K562 (cell line): ENCODE measurements around the gene SNX19. TPM values are rescaled to one million over a fixed set of nuclear protein-coding genes. Genes with fewer than 3 reads are reported as not detected.

ENCODE experiments used
- ATAC-seq: fragments of 200-7000 bp; cut with Tn5 transposase; 3 replicates; pipeline ENCODE4 v1.9.1; 2020; ENCODE audit warnings: moderate library complexity
- BruUV-seq: library from RNA; stranded (reverse); fragments of 400-500 nt; replicated peaks from 2 replicates; lab custom pipeline; 2021; lab: Mats Ljungman, UMichigan
- CTCF ChIA-PET: fragments of 300-600 bp; formaldehyde crosslinking; extraction: SDS; loops from one replicate; lab custom pipeline; 2021; ENCODE audit warnings: low intra/inter-chr PET ratio; lab: Yijun Ruan, JAX
- POLR2A ChIA-PET: fragments of 300-600, 350-650 bp; sonication (Branson Sonifier 250); formaldehyde crosslinking; extraction: SDS; loops from one replicate; lab custom pipeline; 2021; ENCODE audit warnings: antibody characterized with exemption, inconsistent platforms; lab: Yijun Ruan, JAX
- DNase-seq, 4 experiments: peaks; one replicate each; pipeline versions ENCODE4 v3.0.0 to v3.0.0-alpha.2; 2011 to 2018; ENCODE audit warnings: low spot score in 3 of 4, mixed read lengths in 3 of 4; ENCODE audit errors: extremely low read depth in 1 of 4
- FAIRE-seq: peaks from 2 replicates; lab custom pipeline; 2011; peaks lifted over from hg19 to GRCh38; lab: Jason Lieb, UNC
- H2AFZ ChIP-seq: 2 replicates; pipeline ENCODE4 v1.6.0; 2011; ENCODE audit warnings: low read depth, low read length, control low read depth, inconsistent platforms
- H3K27ac ChIP-seq: fragments of 200-600 bp; 3 replicates; pipeline ENCODE4 v1.8.0; 2011; ENCODE audit warnings: low read depth, mild to moderate bottlenecking, control low read depth, inconsistent platforms, low read length, moderate library complexity, mixed read lengths; ENCODE audit errors: extremely low read depth
- H3K27me3 ChIP-seq, 2 experiments: fragments of 300-600 bp in 1 of 2; 2 replicates in 1 of 2; 3 replicates in 1 of 2; pipeline versions ENCODE4 v1.6.0 to v1.8.0; 2011; ENCODE audit warnings: inconsistent platforms in 2 of 2, low read length in 2 of 2, mild to moderate bottlenecking in 1 of 2, mixed read lengths in 1 of 2, moderate library complexity in 1 of 2; ENCODE audit not compliant: control insufficient read depth in 2 of 2, insufficient read depth in 2 of 2
- H3K36me3 ChIP-seq: fragments of 300-600 bp; 3 replicates; pipeline ENCODE4 v1.8.0; 2011; ENCODE audit warnings: mild to moderate bottlenecking, low read length, inconsistent platforms; ENCODE audit not compliant: control insufficient read depth, insufficient read depth
- H3K4me1 ChIP-seq, 2 experiments: fragments of 200-600 bp in 1 of 2; replicated peaks in 1 of 2; 2 replicates in 1 of 2; 3 replicates in 1 of 2; pipeline versions ENCODE4 v1.5.1 to v1.8.0; 2011; ENCODE audit warnings: inconsistent platforms in 2 of 2, low read length in 2 of 2, mild to moderate bottlenecking in 1 of 2, mixed read lengths in 1 of 2, moderate library complexity in 1 of 2; ENCODE audit not compliant: control insufficient read depth in 2 of 2, insufficient read depth in 2 of 2
- H3K4me2 ChIP-seq: 2 replicates; pipeline ENCODE4 v1.6.1; 2011; ENCODE audit warnings: low read length, control low read depth, inconsistent platforms, mixed read lengths; ENCODE audit not compliant: insufficient read depth
- H3K4me3 ChIP-seq: fragments of 200-600 bp; sonication (generic), shearing (Covaris generic); 2 replicates; pipeline ENCODE4 v1.5.1; 2016; ENCODE audit warnings: control low read depth, inconsistent platforms
- H3K79me2 ChIP-seq: fragments of 200-600 bp; 3 replicates; pipeline ENCODE4 v1.8.0; 2011; ENCODE audit warnings: low read length, inconsistent platforms; ENCODE audit not compliant: control insufficient read depth, insufficient read depth
- H3K9ac ChIP-seq, 2 experiments: 2 replicates each; pipeline versions ENCODE4 v1.6.0 to v1.6.1; 2011; ENCODE audit warnings: low read depth in 2 of 2, low read length in 2 of 2, control low read depth in 1 of 2, inconsistent platforms in 1 of 2, mild to moderate bottlenecking in 1 of 2, mixed read lengths in 1 of 2; ENCODE audit not compliant: insufficient read depth in 1 of 2
- H3K9me1 ChIP-seq: one replicate; pipeline ENCODE4 v1.6.0; 2011; ENCODE audit warnings: inconsistent platforms, mild to moderate bottlenecking, low read length, moderate library complexity; ENCODE audit not compliant: control insufficient read depth, insufficient read depth
- H3K9me3 ChIP-seq: replicated peaks from 2 replicates; pipeline ENCODE4 v1.5.1; 2011; ENCODE audit warnings: low read depth, low read length, inconsistent platforms; ENCODE audit not compliant: control insufficient read depth, insufficient read depth
- H4K20me1 ChIP-seq: replicated peaks from 2 replicates; pipeline ENCODE4 v1.6.1; 2011; ENCODE audit warnings: low read length, inconsistent platforms, mixed read lengths; ENCODE audit not compliant: control insufficient read depth, insufficient read depth
- BRD9 ChIP-seq: fragments of 450-650 bp; IDR thresholded peaks from 2 replicates; pipeline ENCODE4 v1.6.1; 2018; ENCODE audit warnings: low read depth; ENCODE audit not compliant: partially characterized antibody
- DNMT1 ChIP-seq: fragments of 450-650 bp; IDR thresholded peaks from 2 replicates; pipeline ENCODE4 v1.6.1; 2016; ENCODE audit warnings: antibody characterized with exemption, mild to moderate bottlenecking
- KDM5B ChIP-seq: fragments of 200-600 bp; sonication (generic); IDR thresholded peaks from 2 replicates; pipeline ENCODE4 v1.6.1; 2012; ENCODE audit warnings: low read depth, mild to moderate bottlenecking, moderate library complexity, low read length, control low read depth, inconsistent platforms; ENCODE audit not compliant: insufficient replicate concordance
- MTF1 ChIP-seq: fragments of 250-450 bp; sonication (Bioruptor Pico); IDR thresholded peaks from 2 replicates; pipeline ENCODE4 v1.9.0; 2021; ENCODE audit warnings: moderate library complexity, mild to moderate bottlenecking, inconsistent platforms, borderline replicate concordance
- SIX5 ChIP-seq, 2 experiments: IDR thresholded peaks; 2 replicates each; pipeline ENCODE4 v1.6.1; 2011; ENCODE audit warnings: low read length in 2 of 2, borderline replicate concordance in 1 of 2, low read depth in 1 of 2, mild to moderate bottlenecking in 1 of 2, moderate library complexity in 1 of 2; ENCODE audit not compliant: insufficient read depth in 1 of 2
- SMARCA4 ChIP-seq: fragments of 450-650 bp; IDR thresholded peaks from 2 replicates; pipeline ENCODE4 v1.6.1; 2016
- ZNF589 ChIP-seq: fragments of 200-800 bp; sonication (Bioruptor generic); IDR thresholded peaks from 2 replicates; pipeline ENCODE4 v1.6.1; 2016; ENCODE audit warnings: low read depth, missing genetic modification characterization, missing compliant biosample characterization
- WGBS: fragments of 100-300 bp; shearing (Covaris generic); methylation state at CpG from one replicate; pipeline ENCODE4 v1.1.6; 2016; ENCODE audit warnings: low coverage, mixed read lengths; ENCODE audit not compliant: insufficient coverage; ENCODE audit errors: missing lambda C conversion rate; 5-methylcytosine and 5-hydroxymethylcytosine counted together
- in situ Hi-C: fragments of 300-500 bp; cut with MboI; formaldehyde crosslinking; loops from 4 replicates; pipeline ENCODE4 v1.15.0; 2018; ENCODE audit warnings: inconsistent platforms, mixed read lengths
- intact Hi-C: fragments of 100-400 bp; cut with micrococcal nuclease; formaldehyde crosslinking; loops from 2 replicates; pipeline ENCODE4 v1.14.2; 2022
- polyA plus RNA-seq, 8 experiments: library from polyadenylated mRNA; depleted of rRNA in 4 of 8; stranded (reverse) in 5 of 8; unstranded in 3 of 8; fragments of >200 nt; fragmentation: Nextera tagmentation in 2 of 8; fragmentation: Illumina TruSeq in 1 of 8; extraction: Ambion mirVana in 2 of 8; extraction: Trizol in 1 of 8; gene quantifications; 2 replicates each; pipeline versions ENCODE4 v1.2.1 to v1.2.3, GENCODE V29; 2011 to 2014; ENCODE audit warnings: inconsistent platforms in 1 of 8, missing spikeins in 1 of 8
- total RNA-seq, 7 experiments: library from RNA; depleted of rRNA in 6 of 7; stranded (reverse); fragments of >200 nt in 6 of 7; fragmentation: Illumina TruSeq in 2 of 7; extraction: Trizol in 2 of 7; gene quantifications; 2 replicates each; pipeline versions ENCODE4 v1.2.1 to v1.2.3, GENCODE V29; 2011 to 2021; ENCODE audit warnings: low replicate concordance in 1 of 7
- TF ChIP-seq, protein P1 (sequence below): sonication (generic); formaldehyde crosslinking; IDR thresholded peaks from 2 replicates; pipeline ENCODE4 v1.8.1; 2023; ENCODE audit warnings: mild to moderate bottlenecking, missing genetic modification reagents
- TF ChIP-seq, protein P2 (sequence below): fragments of 450-650 bp; IDR thresholded peaks from 2 replicates; pipeline ENCODE4 v1.6.1; 2016; ENCODE audit warnings: missing biosample characterization, missing genetic modification characterization
- TF ChIP-seq, protein P3 (sequence below), 2 experiments: fragments of 450-650 bp; IDR thresholded peaks; 2 replicates each; pipeline ENCODE4 v1.6.1; 2018; ENCODE audit warnings: mild to moderate bottlenecking in 2 of 2, low read depth in 1 of 2; ENCODE audit not compliant: partially characterized antibody in 2 of 2
- TF ChIP-seq, protein P4 (sequence below): sonication (generic); formaldehyde crosslinking; IDR thresholded peaks from 2 replicates; pipeline ENCODE4 v1.8.0; 2022; ENCODE audit warnings: missing genetic modification reagents, mild to moderate bottlenecking, moderate library complexity, borderline replicate concordance

Gene SNX19
- total and polyA plus RNA-seq, 9 of the 15 experiments (the other 6 are each of a cell fraction or from before 2014, with no cell fraction given): 2.2 to 31.3 (median 19.6) TPM

DNA sequence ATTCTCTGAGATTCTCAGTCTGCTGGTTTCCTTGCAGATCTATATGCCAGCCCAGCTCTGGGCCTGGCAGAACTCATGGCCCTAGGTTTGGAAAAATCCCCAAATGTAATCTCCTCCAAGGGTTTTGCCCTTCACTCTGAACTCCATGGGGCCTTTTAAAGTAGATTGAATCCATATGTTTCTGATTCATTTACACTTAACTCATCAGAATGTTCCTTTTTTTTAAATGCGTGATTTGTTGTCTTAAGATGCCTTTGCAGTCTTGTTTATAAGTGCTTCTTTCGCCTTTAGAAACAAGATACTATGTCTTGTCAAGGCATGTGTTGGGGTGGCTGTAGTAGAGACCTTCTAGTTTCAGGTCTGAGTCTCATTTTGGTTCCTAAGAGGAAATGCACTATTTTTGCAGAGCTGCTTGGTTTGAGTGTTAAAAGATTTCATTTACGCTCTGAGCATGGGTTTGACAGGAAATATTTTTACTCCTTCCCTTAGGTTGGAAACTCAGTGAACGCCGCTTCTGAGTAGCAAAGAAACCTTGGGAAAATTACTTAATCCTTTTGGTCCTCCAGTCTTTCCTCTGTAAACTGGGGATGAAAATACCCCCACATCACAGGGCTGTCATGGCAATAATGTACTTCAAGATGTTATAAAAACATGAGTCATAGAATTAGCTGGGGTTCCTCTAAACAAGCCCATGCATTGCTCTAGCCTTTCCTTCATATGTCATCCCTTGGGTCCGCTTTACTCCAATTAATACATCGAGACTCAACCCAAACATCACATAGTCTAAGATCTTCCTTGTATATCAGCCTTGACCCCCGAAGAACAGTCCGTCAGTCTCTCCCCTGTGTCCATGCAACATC lies 83.5 kb downstream of the SNX19 start:
- in situ Hi-C loops: no loop called here
- Histone ChIP-seq H3K27me3 (peaks cover 0 to 19% of the 10 kb centered on the region in 2 experiments; a peak in 2 of 5 replicates), H2AFZ (no peak overlapping the region), H3K4me1 (no peaks in the 10 kb centered on the region), H3K27ac (no peak overlapping the region), H3K9me3 (no peaks in the 10 kb centered on the region), H3K4me2 (no peak overlapping the region), H3K9ac (no peak overlapping the region), H3K36me3 (no peaks in the 10 kb centered on the region), H4K20me1 (no peaks in the 10 kb centered on the region), H3K9me1 (no peaks in the 10 kb centered on the region), H3K4me3 (no peak overlapping the region), H3K79me2 (no peaks in the 10 kb centered on the region)
- DNase-seq: no peak
- no peak for FAIRE-seq
- ChIA-PET POLR2A (no interaction called here), CTCF (no interaction called here)
- no TSS peak for BruUV-seq
- no peak for ATAC-seq
- intact Hi-C loops: no loop called here
- WGBS: 2% methylated on average over 9 of the region's 9 CpGs
- TF ChIP-seq, protein P1, sequence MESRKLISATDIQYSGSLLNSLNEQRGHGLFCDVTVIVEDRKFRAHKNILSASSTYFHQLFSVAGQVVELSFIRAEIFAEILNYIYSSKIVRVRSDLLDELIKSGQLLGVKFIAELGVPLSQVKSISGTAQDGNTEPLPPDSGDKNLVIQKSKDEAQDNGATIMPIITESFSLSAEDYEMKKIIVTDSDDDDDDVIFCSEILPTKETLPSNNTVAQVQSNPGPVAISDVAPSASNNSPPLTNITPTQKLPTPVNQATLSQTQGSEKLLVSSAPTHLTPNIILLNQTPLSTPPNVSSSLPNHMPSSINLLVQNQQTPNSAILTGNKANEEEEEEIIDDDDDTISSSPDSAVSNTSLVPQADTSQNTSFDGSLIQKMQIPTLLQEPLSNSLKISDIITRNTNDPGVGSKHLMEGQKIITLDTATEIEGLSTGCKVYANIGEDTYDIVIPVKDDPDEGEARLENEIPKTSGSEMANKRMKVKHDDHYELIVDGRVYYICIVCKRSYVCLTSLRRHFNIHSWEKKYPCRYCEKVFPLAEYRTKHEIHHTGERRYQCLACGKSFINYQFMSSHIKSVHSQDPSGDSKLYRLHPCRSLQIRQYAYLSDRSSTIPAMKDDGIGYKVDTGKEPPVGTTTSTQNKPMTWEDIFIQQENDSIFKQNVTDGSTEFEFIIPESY (CRISPR knock-in tag): no peak
- TF ChIP-seq, protein P2, sequence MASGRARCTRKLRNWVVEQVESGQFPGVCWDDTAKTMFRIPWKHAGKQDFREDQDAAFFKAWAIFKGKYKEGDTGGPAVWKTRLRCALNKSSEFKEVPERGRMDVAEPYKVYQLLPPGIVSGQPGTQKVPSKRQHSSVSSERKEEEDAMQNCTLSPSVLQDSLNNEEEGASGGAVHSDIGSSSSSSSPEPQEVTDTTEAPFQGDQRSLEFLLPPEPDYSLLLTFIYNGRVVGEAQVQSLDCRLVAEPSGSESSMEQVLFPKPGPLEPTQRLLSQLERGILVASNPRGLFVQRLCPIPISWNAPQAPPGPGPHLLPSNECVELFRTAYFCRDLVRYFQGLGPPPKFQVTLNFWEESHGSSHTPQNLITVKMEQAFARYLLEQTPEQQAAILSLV (tag): no peak
- TF ChIP-seq KDM5B: no peak
- TF ChIP-seq DNMT1: no peak
- TF ChIP-seq SIX5 (IDR thresholded peaks at IDR 0.05; ENCODE audit: borderline replicate concordance in 1 of 2, insufficient read depth in 1 of 2, low read depth in 1 of 2, low read length in 2 of 2): no peak
- no peak for TF ChIP-seq BRD9
- TF ChIP-seq, protein P3, sequence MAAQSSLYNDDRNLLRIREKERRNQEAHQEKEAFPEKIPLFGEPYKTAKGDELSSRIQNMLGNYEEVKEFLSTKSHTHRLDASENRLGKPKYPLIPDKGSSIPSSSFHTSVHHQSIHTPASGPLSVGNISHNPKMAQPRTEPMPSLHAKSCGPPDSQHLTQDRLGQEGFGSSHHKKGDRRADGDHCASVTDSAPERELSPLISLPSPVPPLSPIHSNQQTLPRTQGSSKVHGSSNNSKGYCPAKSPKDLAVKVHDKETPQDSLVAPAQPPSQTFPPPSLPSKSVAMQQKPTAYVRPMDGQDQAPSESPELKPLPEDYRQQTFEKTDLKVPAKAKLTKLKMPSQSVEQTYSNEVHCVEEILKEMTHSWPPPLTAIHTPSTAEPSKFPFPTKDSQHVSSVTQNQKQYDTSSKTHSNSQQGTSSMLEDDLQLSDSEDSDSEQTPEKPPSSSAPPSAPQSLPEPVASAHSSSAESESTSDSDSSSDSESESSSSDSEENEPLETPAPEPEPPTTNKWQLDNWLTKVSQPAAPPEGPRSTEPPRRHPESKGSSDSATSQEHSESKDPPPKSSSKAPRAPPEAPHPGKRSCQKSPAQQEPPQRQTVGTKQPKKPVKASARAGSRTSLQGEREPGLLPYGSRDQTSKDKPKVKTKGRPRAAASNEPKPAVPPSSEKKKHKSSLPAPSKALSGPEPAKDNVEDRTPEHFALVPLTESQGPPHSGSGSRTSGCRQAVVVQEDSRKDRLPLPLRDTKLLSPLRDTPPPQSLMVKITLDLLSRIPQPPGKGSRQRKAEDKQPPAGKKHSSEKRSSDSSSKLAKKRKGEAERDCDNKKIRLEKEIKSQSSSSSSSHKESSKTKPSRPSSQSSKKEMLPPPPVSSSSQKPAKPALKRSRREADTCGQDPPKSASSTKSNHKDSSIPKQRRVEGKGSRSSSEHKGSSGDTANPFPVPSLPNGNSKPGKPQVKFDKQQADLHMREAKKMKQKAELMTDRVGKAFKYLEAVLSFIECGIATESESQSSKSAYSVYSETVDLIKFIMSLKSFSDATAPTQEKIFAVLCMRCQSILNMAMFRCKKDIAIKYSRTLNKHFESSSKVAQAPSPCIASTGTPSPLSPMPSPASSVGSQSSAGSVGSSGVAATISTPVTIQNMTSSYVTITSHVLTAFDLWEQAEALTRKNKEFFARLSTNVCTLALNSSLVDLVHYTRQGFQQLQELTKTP (IDR thresholded peaks at IDR 0.05; ENCODE audit: low read depth in 1 of 2, partially characterized antibody in 2 of 2): no peak
- no peak for TF ChIP-seq MTF1 (CRISPR knock-in tag)
- TF ChIP-seq, protein P4, sequence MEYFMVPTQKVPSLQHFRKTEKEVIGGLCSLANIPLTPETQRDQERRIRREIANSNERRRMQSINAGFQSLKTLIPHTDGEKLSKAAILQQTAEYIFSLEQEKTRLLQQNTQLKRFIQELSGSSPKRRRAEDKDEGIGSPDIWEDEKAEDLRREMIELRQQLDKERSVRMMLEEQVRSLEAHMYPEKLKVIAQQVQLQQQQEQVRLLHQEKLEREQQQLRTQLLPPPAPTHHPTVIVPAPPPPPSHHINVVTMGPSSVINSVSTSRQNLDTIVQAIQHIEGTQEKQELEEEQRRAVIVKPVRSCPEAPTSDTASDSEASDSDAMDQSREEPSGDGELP (CRISPR knock-in tag): no peak
- TF ChIP-seq ZNF589 (CRISPR knock-in tag): no peak
- TF ChIP-seq SMARCA4: no peak
